ENCODE measurements around the gene PRKCB. TPM values are rescaled to one million over a fixed set of nuclear protein-coding genes. Genes with fewer than 3 reads are reported as not detected.

The PRKCB gene
- total RNA-seq, 6 donors from 2014 or later: 9.6 to 28.0 (median 13.9) TPM

DNA sequence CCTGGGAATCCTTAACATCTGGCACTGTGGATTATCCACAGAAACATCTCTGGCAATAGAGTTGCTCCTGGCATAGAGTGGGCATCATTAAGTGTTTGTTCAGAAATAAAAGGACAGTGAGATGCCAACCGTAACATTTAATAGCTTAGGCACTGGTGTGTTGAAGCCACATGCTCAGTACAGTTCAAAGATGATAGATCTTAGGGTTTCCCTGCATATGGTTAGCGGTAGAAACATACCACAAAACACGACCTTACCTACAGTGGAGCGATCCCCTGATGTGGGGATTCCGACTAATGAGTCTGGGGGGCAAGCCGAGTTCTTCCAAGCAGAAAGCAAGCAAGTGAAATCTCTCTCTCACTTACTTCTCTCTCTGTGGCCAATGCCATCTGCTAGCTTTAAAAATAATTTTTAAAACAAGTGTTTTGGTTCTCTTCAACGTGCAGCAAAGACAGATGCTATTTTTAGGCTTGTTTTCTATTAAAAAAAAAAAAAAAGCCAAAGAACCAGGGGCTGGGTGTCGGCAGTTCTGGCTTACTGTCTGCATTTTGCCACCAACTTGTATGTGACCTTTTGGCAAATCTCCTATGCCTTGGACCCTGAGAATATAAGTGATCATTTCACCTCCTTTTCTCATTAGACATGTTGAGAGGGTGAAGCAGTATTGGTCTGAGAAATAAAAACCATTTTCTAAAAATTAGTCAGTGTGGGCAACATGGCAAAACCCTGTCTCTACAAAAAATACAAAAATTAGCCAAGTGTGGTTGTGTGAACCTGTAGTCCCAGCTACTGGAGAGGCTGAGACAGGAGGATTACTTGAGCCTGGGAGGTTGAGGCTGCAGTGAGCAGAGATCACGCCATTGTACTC, 331.1 kb downstream of the PRKCB start:
- Histone ChIP-seq H3K4me1 (no peaks in the 10 kb centered on the region), H3K36me3 (no peaks in the 10 kb centered on the region), H3K4me3 (no peak overlapping the region), H3K27me3 (no peaks in the 10 kb centered on the region), H3K9me3 (no peaks in the 10 kb centered on the region), H3K27ac (no peak overlapping the region)
- no peak for DNase-seq
- 76 to 79% methylated on average over 9 of the region's 9 CpGs for WGBS, 2 donors
- ATAC-seq (ENCODE audit: low FRiP score in 2 of 2): no peak
- no peak for TF ChIP-seq POLR2AphosphoS5 (IDR thresholded peaks at IDR 0.05)
- TF ChIP-seq POLR2A (IDR thresholded peaks at IDR 0.05): no peak
- TF ChIP-seq, protein P1, sequence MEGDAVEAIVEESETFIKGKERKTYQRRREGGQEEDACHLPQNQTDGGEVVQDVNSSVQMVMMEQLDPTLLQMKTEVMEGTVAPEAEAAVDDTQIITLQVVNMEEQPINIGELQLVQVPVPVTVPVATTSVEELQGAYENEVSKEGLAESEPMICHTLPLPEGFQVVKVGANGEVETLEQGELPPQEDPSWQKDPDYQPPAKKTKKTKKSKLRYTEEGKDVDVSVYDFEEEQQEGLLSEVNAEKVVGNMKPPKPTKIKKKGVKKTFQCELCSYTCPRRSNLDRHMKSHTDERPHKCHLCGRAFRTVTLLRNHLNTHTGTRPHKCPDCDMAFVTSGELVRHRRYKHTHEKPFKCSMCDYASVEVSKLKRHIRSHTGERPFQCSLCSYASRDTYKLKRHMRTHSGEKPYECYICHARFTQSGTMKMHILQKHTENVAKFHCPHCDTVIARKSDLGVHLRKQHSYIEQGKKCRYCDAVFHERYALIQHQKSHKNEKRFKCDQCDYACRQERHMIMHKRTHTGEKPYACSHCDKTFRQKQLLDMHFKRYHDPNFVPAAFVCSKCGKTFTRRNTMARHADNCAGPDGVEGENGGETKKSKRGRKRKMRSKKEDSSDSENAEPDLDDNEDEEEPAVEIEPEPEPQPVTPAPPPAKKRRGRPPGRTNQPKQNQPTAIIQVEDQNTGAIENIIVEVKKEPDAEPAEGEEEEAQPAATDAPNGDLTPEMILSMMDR (IDR thresholded peaks at IDR 0.05): no peak
- no peak for TF ChIP-seq EP300 (IDR thresholded peaks at IDR 0.05)

DNA sequence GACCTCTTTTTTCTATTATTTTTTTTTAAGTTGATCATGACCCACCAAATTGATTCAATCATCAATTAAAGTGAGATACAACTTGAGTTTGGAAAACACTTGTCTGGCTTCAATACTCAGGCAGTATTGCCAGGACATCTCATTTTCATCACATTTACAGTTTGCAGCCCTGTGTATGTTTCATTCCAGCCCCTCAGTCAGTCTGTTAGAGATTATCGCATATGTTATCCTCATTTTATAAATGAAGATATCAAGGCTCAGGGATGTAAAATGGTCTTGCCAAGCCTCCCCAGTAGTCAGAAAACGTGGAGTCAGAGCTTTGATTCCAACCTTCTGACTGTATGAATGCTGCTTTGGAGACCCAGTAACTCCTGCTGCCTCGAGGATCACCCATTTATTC, 333.1 kb downstream of the PRKCB start:
- no peak for ATAC-seq (ENCODE audit: low FRiP score in 2 of 2)
- Histone ChIP-seq H3K36me3 (peaks cover 0 to 7% (median 0%) of the 10 kb centered on the region in 4 donors), H3K27ac (no peak overlapping the region), H3K4me3 (no peak overlapping the region), H3K4me1 (no peaks in the 10 kb centered on the region), H3K9me3 (no peaks in the 10 kb centered on the region), H3K27me3 (no peaks in the 10 kb centered on the region)
- 73 to 82% methylated on average over 3 of the region's 3 CpGs for WGBS, 2 donors
- no peak for DNase-seq
- TF ChIP-seq, protein P1 (IDR thresholded peaks at IDR 0.05): no peak
- TF ChIP-seq POLR2AphosphoS5 (IDR thresholded peaks at IDR 0.05): no peak
- no peak for TF ChIP-seq POLR2A (IDR thresholded peaks at IDR 0.05)
- TF ChIP-seq EP300 (IDR thresholded peaks at IDR 0.05): no peak

DNA sequence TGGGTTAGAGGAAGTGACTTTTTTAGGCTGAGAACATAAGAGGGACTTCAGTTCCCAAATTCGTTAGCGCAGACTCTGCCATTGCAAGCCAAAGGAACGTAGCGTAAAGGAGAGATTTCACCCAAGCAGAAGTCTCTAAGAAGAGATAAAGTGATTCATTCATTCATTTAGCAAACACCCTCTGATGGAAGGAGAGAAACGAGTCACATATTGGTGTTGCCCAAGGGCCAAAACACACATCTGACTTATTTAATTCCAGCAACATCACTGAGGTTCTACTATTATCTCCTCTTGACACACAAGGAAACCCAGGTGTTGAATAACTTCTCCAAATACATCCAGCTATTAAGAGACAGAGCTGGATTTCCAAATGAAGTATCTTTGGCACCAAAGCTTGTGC, 334.6 kb downstream of the PRKCB start:
- Histone ChIP-seq H3K36me3 (peaks cover 0 to 7% (median 0%) of the 10 kb centered on the region in 4 donors), H3K9me3 (no peaks in the 10 kb centered on the region), H3K4me1 (no peaks in the 10 kb centered on the region), H3K27me3 (no peaks in the 10 kb centered on the region), H3K27ac (no peak overlapping the region), H3K4me3 (no peak overlapping the region)
- ATAC-seq (ENCODE audit: low FRiP score in 2 of 2) (no peak), DNase-seq (no peak)
- TF ChIP-seq, protein P1 (IDR thresholded peaks at IDR 0.05): no peak
- WGBS, 2 donors: 78 to 93% methylated on average over 5 of the region's 5 CpGs

DNA sequence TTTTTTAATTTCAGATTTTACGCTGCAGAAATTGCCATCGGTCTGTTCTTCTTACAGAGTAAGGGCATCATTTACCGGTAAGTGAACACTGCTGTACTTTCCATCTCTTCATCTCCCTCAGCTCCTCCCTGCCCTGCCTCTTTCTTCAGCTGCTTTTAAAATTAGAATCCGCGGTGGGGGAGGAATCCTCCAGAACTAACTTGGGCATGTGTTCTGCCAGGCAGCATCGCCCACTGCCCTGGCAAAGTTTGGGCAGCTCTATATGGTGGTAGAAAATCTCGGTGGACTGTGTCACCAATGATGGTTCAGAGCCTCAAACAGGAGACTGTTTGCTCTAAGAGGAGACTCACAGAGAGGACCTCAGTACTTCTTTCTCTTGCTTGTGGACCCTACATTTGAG, 338.7 kb downstream of the PRKCB start:
- no peak overlapping the region for H3K4me3 ChIP-seq
- H3K36me3 ChIP-seq: peaks cover 0 to 7% (median 0%) of the 10 kb centered on the region in 4 donors
- no peaks in the 10 kb centered on the region for H3K9me3 ChIP-seq
- no peak for TF ChIP-seq POLR2AphosphoS5 (IDR thresholded peaks at IDR 0.05)
- no peaks in the 10 kb centered on the region for H3K27me3 ChIP-seq
- no peaks in the 10 kb centered on the region for H3K4me1 ChIP-seq
- 92 to 94% methylated on average over 7 of the region's 7 CpGs for WGBS, 2 donors
- H3K27ac ChIP-seq: no peak overlapping the region
- DNase-seq: no peak
- no peak for ATAC-seq (ENCODE audit: low FRiP score in 2 of 2)

DNA sequence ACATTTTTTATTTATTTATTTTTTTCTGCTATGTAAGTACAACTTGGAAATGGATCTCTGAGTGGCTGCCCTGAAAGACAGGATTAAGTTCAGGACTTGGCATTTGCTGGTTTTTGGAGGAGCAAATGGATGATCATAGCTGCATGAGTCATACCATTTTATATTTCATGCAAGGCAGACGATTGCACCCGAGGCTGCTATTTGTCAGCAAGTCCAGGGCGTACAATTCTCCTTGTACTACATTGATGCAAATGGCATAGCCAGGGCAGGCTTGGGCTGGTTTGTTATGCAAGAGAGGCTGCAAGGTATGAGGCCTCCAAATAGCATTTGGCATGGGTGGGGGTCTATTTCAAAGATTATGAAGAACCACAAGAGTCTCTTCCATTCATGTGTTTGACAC, 339.2 kb downstream of the PRKCB start:
- no peaks in the 10 kb centered on the region for H3K27me3 ChIP-seq
- WGBS, 2 donors: 85 to 92% methylated on average over 3 of the region's 3 CpGs
- H3K36me3 ChIP-seq: peaks cover 0 to 7% (median 0%) of the 10 kb centered on the region in 4 donors
- ATAC-seq (ENCODE audit: low FRiP score in 2 of 2): no peak
- TF ChIP-seq POLR2A (IDR thresholded peaks at IDR 0.05): no peak
- no peak for TF ChIP-seq EP300 (IDR thresholded peaks at IDR 0.05)
- no peak for TF ChIP-seq POLR2AphosphoS5 (IDR thresholded peaks at IDR 0.05)
- TF ChIP-seq, protein P1 (IDR thresholded peaks at IDR 0.05): no peak
- H3K27ac ChIP-seq: no peak overlapping the region
- DNase-seq: no peak
- no peak overlapping the region for H3K4me3 ChIP-seq
- H3K9me3 ChIP-seq: no peaks in the 10 kb centered on the region
- H3K4me1 ChIP-seq: no peaks in the 10 kb centered on the region

All from upper lobe of left lung (tissue), 6 donors.